ENCODE measurements around the gene IARS2. TPM values are rescaled to one million over a fixed set of nuclear protein-coding genes. Genes with fewer than 3 reads are reported as not detected.
"Not testable (repeated sequence)": the region's sequence is repeated elsewhere in the genome, so short reads cannot be mapped to it uniquely, and the experiment has no call there.

IARS2 gene
- total RNA-seq, 1 donor from 2014 or later: 67.0 TPM

DNA sequence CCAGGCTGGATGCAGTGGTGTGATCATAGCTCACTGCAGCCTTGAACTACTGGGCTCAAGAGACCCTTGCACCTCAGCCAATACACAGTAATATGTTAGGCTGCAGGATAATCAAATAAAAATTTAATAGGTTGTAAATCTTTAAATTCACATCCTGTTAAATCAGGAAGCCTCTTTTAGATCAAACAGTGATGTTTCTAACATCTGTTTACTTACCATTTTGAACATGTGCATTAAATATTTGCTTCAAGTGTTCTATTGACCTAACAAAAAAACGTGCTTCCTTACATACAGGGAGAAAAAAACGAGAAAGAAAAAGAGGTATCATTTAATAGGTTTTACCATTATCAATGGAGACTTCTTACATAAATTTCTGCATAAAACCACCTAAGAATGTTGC, 70.6 kb downstream of the IARS2 start:
- no peaks in the 10 kb centered on the region for H3K9me3 Mint-ChIP-seq (ENCODE audit: unreplicated experiment)
- H3K27me3 Mint-ChIP-seq (ENCODE audit: unreplicated experiment): no peaks in the 10 kb centered on the region
- TF ChIP-seq, protein P1, sequence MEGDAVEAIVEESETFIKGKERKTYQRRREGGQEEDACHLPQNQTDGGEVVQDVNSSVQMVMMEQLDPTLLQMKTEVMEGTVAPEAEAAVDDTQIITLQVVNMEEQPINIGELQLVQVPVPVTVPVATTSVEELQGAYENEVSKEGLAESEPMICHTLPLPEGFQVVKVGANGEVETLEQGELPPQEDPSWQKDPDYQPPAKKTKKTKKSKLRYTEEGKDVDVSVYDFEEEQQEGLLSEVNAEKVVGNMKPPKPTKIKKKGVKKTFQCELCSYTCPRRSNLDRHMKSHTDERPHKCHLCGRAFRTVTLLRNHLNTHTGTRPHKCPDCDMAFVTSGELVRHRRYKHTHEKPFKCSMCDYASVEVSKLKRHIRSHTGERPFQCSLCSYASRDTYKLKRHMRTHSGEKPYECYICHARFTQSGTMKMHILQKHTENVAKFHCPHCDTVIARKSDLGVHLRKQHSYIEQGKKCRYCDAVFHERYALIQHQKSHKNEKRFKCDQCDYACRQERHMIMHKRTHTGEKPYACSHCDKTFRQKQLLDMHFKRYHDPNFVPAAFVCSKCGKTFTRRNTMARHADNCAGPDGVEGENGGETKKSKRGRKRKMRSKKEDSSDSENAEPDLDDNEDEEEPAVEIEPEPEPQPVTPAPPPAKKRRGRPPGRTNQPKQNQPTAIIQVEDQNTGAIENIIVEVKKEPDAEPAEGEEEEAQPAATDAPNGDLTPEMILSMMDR (IDR thresholded peaks at IDR 0.05): no peak
- H3K4me1 Mint-ChIP-seq (ENCODE audit: unreplicated experiment): no peaks in the 10 kb centered on the region
- H3K4me3 Mint-ChIP-seq (ENCODE audit: unreplicated experiment): no peak overlapping the region
- peaks cover 43% of the 10 kb centered on the region for H3K36me3 Mint-ChIP-seq (ENCODE audit: unreplicated experiment)
- H3K27ac Mint-ChIP-seq (ENCODE audit: unreplicated experiment): no peak overlapping the region
- no peak for DNase-seq (ENCODE audit: extremely low spot score, unreplicated experiment)

DNA sequence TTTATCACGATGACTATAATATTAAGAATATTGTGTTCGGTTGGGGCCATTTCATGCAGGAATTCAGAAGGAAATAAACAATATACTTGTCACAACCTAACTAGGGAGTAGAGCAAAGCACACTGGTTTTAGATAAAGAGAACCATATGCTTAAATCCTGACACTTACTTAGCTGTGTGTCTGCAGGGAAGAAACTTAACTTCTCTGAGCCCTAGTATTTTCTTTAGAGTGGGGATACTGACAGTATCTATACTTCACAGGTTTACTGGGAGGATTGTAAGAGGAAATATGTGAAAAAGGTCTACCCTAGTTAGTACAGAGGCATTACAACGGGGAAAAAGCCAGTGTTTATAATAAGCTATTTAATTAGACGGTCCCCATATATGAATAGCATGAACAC, 72.9 kb downstream of the IARS2 start:
- H3K9me3 Mint-ChIP-seq (ENCODE audit: unreplicated experiment): no peaks in the 10 kb centered on the region
- TF ChIP-seq, protein P1 (IDR thresholded peaks at IDR 0.05): no peak
- no peak for DNase-seq (ENCODE audit: extremely low spot score, unreplicated experiment)
- peaks cover 47% of the 10 kb centered on the region for H3K36me3 Mint-ChIP-seq (ENCODE audit: unreplicated experiment)
- H3K27me3 Mint-ChIP-seq (ENCODE audit: unreplicated experiment): no peaks in the 10 kb centered on the region
- no peak overlapping the region for H3K4me3 Mint-ChIP-seq (ENCODE audit: unreplicated experiment)
- H3K4me1 Mint-ChIP-seq (ENCODE audit: unreplicated experiment): no peaks in the 10 kb centered on the region
- no peak overlapping the region for H3K27ac Mint-ChIP-seq (ENCODE audit: unreplicated experiment)

DNA sequence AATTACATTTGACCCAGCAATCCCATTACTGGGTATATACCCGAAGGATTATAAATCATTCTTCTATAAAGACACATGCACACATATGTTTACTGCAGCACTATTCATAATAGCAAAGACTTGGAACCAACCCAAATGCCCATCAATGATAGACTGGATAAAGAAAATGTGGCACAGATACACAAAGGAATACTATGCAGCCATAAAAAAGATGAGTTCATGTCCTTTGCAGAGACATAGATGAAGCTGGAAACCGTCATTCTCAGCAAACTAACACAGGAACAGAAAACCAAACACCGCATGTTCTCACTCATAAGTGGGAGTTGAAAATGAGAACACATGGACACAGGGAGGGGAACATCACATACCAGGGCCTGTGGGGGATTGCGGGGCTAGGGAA, 76.0 kb downstream of the IARS2 start:
- not testable (repeated sequence) for H3K4me1 Mint-ChIP-seq (ENCODE audit: unreplicated experiment); DNase-seq (ENCODE audit: extremely low spot score, unreplicated experiment); H3K9me3 Mint-ChIP-seq (ENCODE audit: unreplicated experiment); H3K4me3 Mint-ChIP-seq (ENCODE audit: unreplicated experiment); H3K27me3 Mint-ChIP-seq (ENCODE audit: unreplicated experiment); H3K27ac Mint-ChIP-seq (ENCODE audit: unreplicated experiment)
- H3K36me3 Mint-ChIP-seq (ENCODE audit: unreplicated experiment): peaks cover 61% of the 10 kb centered on the region

DNA sequence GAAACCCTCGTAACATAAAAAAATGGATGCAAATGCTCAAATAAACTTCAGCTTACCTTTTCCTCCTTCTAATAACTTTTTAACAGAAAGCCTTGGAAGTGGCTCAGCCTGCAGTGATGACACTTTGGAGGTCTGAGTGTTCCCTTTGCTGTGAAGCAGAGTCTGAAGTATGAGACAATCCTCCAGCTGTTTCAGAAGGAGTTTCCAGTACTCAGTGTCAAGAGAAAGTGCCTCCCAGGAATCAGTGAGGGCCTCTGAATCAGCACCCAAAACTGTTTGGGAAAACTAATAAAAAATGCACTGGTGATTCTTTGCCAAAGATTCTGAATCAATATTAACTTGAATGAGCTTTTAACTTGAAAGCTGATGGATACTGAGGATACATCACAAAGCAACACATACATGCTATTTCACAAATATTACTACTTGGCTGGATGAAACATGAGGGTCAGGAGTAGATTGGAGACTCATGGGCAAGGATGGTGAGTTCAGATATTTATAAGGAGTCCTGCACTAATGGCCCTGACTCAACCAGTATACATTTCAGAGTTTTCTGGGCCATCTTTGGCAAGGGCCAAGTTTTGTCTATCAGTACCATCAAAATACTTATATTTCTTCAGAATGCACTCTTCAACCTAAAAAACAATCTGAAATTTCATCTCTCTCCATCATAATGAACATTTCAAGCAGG, 77.0 kb downstream of the IARS2 start:
- Mint-ChIP-seq H3K27ac (ENCODE audit: unreplicated experiment) (no peak overlapping the region), H3K36me3 (ENCODE audit: unreplicated experiment) (peaks cover 62% of the 10 kb centered on the region), H3K4me1 (ENCODE audit: unreplicated experiment) (no peaks in the 10 kb centered on the region), H3K4me3 (ENCODE audit: unreplicated experiment) (no peak overlapping the region), H3K9me3 (ENCODE audit: unreplicated experiment) (no peaks in the 10 kb centered on the region), H3K27me3 (ENCODE audit: unreplicated experiment) (no peaks in the 10 kb centered on the region)
- TF ChIP-seq, protein P1 (IDR thresholded peaks at IDR 0.05): no peak
- DNase-seq (ENCODE audit: extremely low spot score, unreplicated experiment): no peak

DNA sequence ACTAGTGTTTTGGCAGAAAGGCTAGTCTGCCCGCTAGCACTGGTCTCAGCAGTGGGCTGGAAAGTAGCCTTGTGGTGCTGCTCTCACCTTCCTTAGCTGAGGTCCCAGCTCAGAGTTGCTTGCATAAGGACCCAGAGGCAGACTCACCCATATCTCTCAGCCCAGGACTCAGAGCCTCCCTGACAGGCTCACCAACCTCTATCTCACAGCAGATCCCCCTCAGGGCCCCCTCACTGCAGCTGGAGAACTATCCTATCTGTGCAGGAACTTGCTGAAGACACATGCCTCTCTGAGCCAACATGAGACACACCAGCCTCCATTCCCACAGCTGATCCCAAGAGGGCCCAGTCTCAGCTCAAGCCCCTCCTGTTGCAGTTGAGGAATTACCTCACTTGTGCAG, 82.6 kb downstream of the IARS2 start:
- Mint-ChIP-seq H3K9me3 (ENCODE audit: unreplicated experiment) (no peaks in the 10 kb centered on the region), H3K4me1 (ENCODE audit: unreplicated experiment) (peaks cover 14% of the 10 kb centered on the region)
- TF ChIP-seq, protein P1 (IDR thresholded peaks at IDR 0.05): no peak

More for the DNA sequence above, 82.6 kb downstream of the IARS2 start:
- no peak for DNase-seq (ENCODE audit: extremely low spot score, unreplicated experiment)
- H3K27me3 Mint-ChIP-seq (ENCODE audit: unreplicated experiment): no peaks in the 10 kb centered on the region
- no peak overlapping the region for H3K27ac Mint-ChIP-seq (ENCODE audit: unreplicated experiment)
- no peak overlapping the region for H3K4me3 Mint-ChIP-seq (ENCODE audit: unreplicated experiment)
- H3K36me3 Mint-ChIP-seq (ENCODE audit: unreplicated experiment): peaks cover 66% of the 10 kb centered on the region
